Esophagus (tissue), 2 donors: ENCODE measurements around the gene FAM163A. TPM values are rescaled to one million over a fixed set of nuclear protein-coding genes. Genes with fewer than 3 reads are reported as not detected.

Experiments
- H3K27ac ChIP-seq, 2 donors: one replicate each; pipeline ENCODE4 v1.5.1; 2013; ENCODE audit warnings: low read depth in 2 of 2, mild to moderate bottlenecking in 2 of 2, inconsistent platforms in 1 of 2, low read length in 1 of 2, moderate library complexity in 1 of 2
- H3K27me3 ChIP-seq, 2 donors: one replicate each; pipeline ENCODE4 v1.6.1; 2013; ENCODE audit warnings: low read length in 2 of 2, control low read depth in 1 of 2, mild to moderate bottlenecking in 1 of 2; ENCODE audit not compliant: insufficient read depth in 2 of 2, control insufficient read depth in 1 of 2
- H3K36me3 ChIP-seq, 2 donors: one replicate each; pipeline ENCODE4 v1.6.1; 2013; ENCODE audit warnings: low read length in 1 of 2; ENCODE audit not compliant: control insufficient read depth in 2 of 2, insufficient read depth in 2 of 2
- H3K4me1 ChIP-seq, 2 donors: one replicate each; pipeline ENCODE4 v1.6.1; 2013; ENCODE audit warnings: low read length in 1 of 2; ENCODE audit not compliant: control insufficient read depth in 2 of 2, insufficient read depth in 2 of 2
- H3K4me3 ChIP-seq, 2 donors: one replicate each; pipeline ENCODE4 v1.5.1; 2013; ENCODE audit warnings: low read length in 2 of 2, mild to moderate bottlenecking in 2 of 2, low read depth in 1 of 2, moderate library complexity in 1 of 2
- H3K9me3 ChIP-seq, 2 donors: one replicate each; pipeline ENCODE4 v1.6.1; 2013; ENCODE audit warnings: mild to moderate bottlenecking in 2 of 2, low read depth in 1 of 2, low read length in 1 of 2, moderate library complexity in 1 of 2; ENCODE audit not compliant: control insufficient read depth in 2 of 2, insufficient read depth in 1 of 2
- WGBS, 2 donors: extraction: QIAGEN DNeasy Blood & Tissue Kit; methylation state at CpG; one replicate each; pipeline ENCODE4 v1.1.7; 2013; 5-methylcytosine and 5-hydroxymethylcytosine counted together
- polyA plus RNA-seq, 2 donors: library from polyadenylated mRNA; stranded (reverse); fragments of 200-250 nt; gene quantifications; one replicate each; pipeline ENCODE4 v1.2.3, GENCODE V29; 2013
- donor health status: healthy with polysubstance abuse.
- donor health status: Bipolar disorder and iron deficiency.

The FAM163A gene
- polyA plus RNA-seq, 2 donors, result 0.01 TPM; not detected in 1

- WGBS, 2 donors, result 94 to 95% methylated on average over 2 of the region's 2 CpGs
- Histone ChIP-seq H3K4me1 (peaks cover 5 to 9% of the 10 kb centered on the region in 2 donors), H3K27ac (no peak overlapping the region), H3K9me3 (peaks cover 0 to 3% of the 10 kb centered on the region in 2 donors), H3K27me3 (peaks cover 0 to 18% of the 10 kb centered on the region in 2 donors), H3K4me3 (no peak overlapping the region), H3K36me3 (no peaks in the 10 kb centered on the region)
Measured at GRCh38 chr1:179747611-179748010, 4.5 kb downstream of the FAM163A start.

GRCh38 chr1:179748772-179749171 lies 5.7 kb downstream of the FAM163A start:
- Histone ChIP-seq H3K36me3 (no peaks in the 10 kb centered on the region), H3K4me3 (no peak overlapping the region), H3K4me1 (peaks cover 0 to 3% of the 10 kb centered on the region in 2 donors), H3K9me3 (peaks cover 0 to 1% of the 10 kb centered on the region in 2 donors), H3K27ac (no peak overlapping the region), H3K27me3 (peaks cover 0 to 8% of the 10 kb centered on the region in 2 donors)
- 68 to 69% methylated on average over 4 of the region's 4 CpGs for WGBS, 2 donors

GRCh38 chr1:179750630-179751029 lies 7.5 kb downstream of the FAM163A start:
- Histone ChIP-seq H3K4me3 (no peak overlapping the region), H3K36me3 (no peaks in the 10 kb centered on the region), H3K27me3 (no peaks in the 10 kb centered on the region), H3K9me3 (no peaks in the 10 kb centered on the region), H3K4me1 (no peaks in the 10 kb centered on the region), H3K27ac (no peak overlapping the region)
- 43 to 53% methylated on average over 1 of the region's 1 CpG for WGBS, 2 donors

DNA sequence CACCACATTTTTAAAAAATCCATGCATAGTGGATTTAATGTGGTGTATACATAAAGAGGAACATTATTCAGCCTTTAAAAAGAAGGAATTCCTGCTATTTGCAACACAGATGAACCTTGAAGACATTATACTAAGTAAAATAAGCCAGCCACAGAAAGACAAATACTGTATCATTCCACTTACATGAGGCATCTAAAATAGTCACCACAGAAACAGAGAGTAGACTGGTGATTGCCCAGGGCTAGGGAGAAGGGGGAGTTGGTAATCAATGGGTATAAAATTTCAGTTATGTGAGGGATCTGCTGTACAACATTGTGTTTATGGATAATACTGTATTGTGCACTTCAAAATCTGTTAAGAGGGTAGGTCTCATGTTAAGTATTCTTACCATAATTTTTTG lies 10.0 kb downstream of the FAM163A start:
- Histone ChIP-seq H3K27me3 (no peaks in the 10 kb centered on the region), H3K9me3 (no peaks in the 10 kb centered on the region), H3K27ac (no peak overlapping the region), H3K4me1 (no peaks in the 10 kb centered on the region), H3K36me3 (no peaks in the 10 kb centered on the region), H3K4me3 (no peak overlapping the region)

- Histone ChIP-seq H3K4me1 (no peaks in the 10 kb centered on the region), H3K27ac (no peak overlapping the region), H3K9me3 (no peaks in the 10 kb centered on the region), H3K27me3 (no peaks in the 10 kb centered on the region), H3K4me3 (no peak overlapping the region), H3K36me3 (no peaks in the 10 kb centered on the region)
- WGBS, 2 donors, result 51 to 67% methylated on average over 4 of the region's 4 CpGs
Measured at GRCh38 chr1:179754041-179754624, 11.0 kb downstream of the FAM163A start.

GRCh38 chr1:179757933-179758332 lies 14.8 kb downstream of the FAM163A start:
- WGBS, 2 donors, result 73 to 78% methylated on average over 4 of the region's 4 CpGs
- no peak overlapping the region for H3K4me3 ChIP-seq
- no peak overlapping the region for H3K27ac ChIP-seq
- H3K4me1 ChIP-seq, result no peaks in the 10 kb centered on the region
- no peaks in the 10 kb centered on the region for H3K9me3 ChIP-seq
- no peaks in the 10 kb centered on the region for H3K27me3 ChIP-seq
- no peaks in the 10 kb centered on the region for H3K36me3 ChIP-seq

DNA sequence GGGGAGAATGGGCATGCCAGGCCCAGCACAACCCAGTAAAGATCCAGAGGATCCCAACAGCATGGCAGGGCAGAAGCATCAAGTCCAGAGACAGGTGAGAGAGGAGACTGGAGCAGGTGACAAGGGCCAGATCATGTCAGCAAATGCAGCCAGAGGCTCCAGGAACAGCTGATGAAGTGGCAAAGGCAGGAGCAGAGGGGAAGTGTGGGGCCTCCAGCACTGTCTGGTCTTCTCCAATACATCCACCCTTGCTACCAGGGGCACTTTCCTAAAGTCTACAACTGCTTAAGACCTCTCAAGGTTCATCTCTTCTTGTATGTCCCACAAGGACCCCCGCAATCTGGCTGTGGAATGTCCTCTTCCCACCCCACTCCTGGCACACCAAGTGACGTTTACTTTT lies 17.4 kb downstream of the FAM163A start:
- no peak overlapping the region for H3K27ac ChIP-seq
- H3K9me3 ChIP-seq, result no peaks in the 10 kb centered on the region
- WGBS, 2 donors, result 71 to 82% methylated on average over 2 of the region's 2 CpGs
- no peaks in the 10 kb centered on the region for H3K4me1 ChIP-seq
- no peaks in the 10 kb centered on the region for H3K27me3 ChIP-seq
- no peaks in the 10 kb centered on the region for H3K36me3 ChIP-seq
- no peak overlapping the region for H3K4me3 ChIP-seq

- H3K4me3 ChIP-seq, result no peak overlapping the region
- H3K4me1 ChIP-seq, result no peaks in the 10 kb centered on the region
- H3K27me3 ChIP-seq, result no peaks in the 10 kb centered on the region
- WGBS, 2 donors, result 54 to 56% methylated on average over 8 of the region's 8 CpGs
- no peaks in the 10 kb centered on the region for H3K9me3 ChIP-seq
- H3K27ac ChIP-seq, result no peak overlapping the region
- no peaks in the 10 kb centered on the region for H3K36me3 ChIP-seq
Measured at GRCh38 chr1:179761296-179761695, 18.2 kb downstream of the FAM163A start.

DNA sequence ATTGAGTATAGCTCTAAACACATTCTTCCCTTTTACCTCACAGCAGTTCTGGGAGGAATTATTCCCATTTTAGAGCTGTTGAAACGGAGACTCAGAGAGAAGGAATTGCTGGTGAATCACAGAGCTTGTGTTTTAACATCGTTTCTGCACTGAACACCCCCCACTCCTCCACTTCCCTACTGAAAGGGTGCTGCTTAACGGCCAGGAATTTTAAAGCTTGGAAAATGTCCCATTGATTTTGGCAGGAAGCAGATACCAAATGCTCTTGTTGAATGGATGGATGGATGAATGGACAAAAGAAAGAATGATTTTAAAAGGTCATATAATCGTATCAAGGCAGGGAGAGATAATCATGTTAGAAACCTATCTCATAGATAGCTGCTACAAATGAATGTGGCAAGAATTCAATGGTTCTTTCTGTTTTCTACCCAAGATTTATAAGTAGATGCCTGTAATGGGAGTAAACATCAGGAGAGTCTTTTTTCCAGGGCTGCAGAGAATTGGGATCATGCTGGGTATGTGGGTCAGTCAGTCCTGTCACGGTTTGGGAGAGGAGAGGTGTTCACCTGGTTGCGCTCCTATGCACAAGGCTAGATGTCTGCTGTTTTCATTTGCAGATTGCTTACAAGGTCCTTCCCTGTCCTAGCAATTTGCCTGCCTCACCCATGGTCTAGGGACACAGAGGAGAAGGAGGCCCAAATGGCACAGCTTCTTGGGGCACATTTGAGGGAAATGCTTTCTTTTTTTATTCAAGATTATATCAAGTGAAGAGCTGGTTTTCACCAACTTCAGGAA lies 19.0 kb downstream of the FAM163A start:
- Histone ChIP-seq H3K27ac (no peak overlapping the region), H3K27me3 (no peaks in the 10 kb centered on the region), H3K36me3 (no peaks in the 10 kb centered on the region), H3K9me3 (no peaks in the 10 kb centered on the region), H3K4me3 (no peak overlapping the region), H3K4me1 (peaks cover 0 to under 1% of the 10 kb centered on the region in 2 donors)
- 58 to 63% methylated on average over 6 of the region's 6 CpGs for WGBS, 2 donors

GRCh38 chr1:179767177-179767581 lies 24.1 kb downstream of the FAM163A start:
- H3K36me3 ChIP-seq, result no peaks in the 10 kb centered on the region
- H3K27ac ChIP-seq, result no peak overlapping the region
- H3K27me3 ChIP-seq, result peaks cover 0 to 3% of the 10 kb centered on the region in 2 donors
- H3K9me3 ChIP-seq, result no peaks in the 10 kb centered on the region
- H3K4me3 ChIP-seq, result no peak overlapping the region
- 58 to 75% methylated on average over 5 of the region's 5 CpGs for WGBS, 2 donors
- H3K4me1 ChIP-seq, result peaks cover 0 to 2% of the 10 kb centered on the region in 2 donors
